HT1080 (cell line): ENCODE data around the gene SLC45A2. TPM values are rescaled to one million over a fixed set of nuclear protein-coding genes. Genes with fewer than 3 reads are reported as not detected.
"Not testable (repeated sequence)": the region's sequence is repeated elsewhere in the genome, so short reads cannot be mapped to it uniquely, and the experiment has no call there.

Source experiments
- DNase-seq: peaks from one replicate; pipeline ENCODE4 v3.0.0-alpha.2; 2015; ENCODE audit warnings: low read depth
- polyA plus RNA-seq, 2 experiments: library from polyadenylated mRNA; depleted of rRNA; stranded (reverse); fragments of >200 nt; gene quantifications; 2 replicates each; pipeline ENCODE4 v1.2.3, GENCODE V29; 2015
- total RNA-seq: library from RNA; depleted of rRNA; stranded (reverse); fragments of >200 nt; shearing (Covaris generic); gene quantifications from 2 replicates; pipeline ENCODE4 v1.2.3, GENCODE V29; 2014; rRNA removed

Gene SLC45A2, protein sequence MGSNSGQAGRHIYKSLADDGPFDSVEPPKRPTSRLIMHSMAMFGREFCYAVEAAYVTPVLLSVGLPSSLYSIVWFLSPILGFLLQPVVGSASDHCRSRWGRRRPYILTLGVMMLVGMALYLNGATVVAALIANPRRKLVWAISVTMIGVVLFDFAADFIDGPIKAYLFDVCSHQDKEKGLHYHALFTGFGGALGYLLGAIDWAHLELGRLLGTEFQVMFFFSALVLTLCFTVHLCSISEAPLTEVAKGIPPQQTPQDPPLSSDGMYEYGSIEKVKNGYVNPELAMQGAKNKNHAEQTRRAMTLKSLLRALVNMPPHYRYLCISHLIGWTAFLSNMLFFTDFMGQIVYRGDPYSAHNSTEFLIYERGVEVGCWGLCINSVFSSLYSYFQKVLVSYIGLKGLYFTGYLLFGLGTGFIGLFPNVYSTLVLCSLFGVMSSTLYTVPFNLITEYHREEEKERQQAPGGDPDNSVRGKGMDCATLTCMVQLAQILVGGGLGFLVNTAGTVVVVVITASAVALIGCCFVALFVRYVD
- total RNA-seq, result not detected in 2 replicates
- polyA plus RNA-seq (2015; cell fraction: cytosol; rRNA removed), result not detected in 2 replicates
- not detected in 2 replicates for polyA plus RNA-seq (2015; cell fraction: nucleus; rRNA removed)

DNA sequence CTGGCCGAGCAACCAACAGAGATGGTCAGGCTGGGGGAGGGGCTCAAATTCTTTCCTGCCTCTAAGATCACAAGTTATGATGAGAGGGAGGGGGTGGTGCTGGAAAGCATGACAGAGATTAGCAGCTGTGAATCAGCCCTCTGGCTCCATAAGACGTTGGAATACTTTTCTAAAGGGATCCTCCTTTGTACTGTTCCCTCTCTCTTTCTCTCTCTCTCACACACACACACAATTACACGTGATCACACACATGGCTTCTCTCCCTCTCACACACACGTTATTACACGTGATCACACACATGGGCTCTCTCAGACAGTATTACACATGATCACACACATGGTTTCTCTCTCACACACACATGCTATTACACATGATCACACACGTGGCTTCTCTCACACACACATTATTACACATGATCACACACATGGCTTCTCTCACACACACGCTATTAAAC is at the start of gene SLC45A2:
SLC45A2 (minus strand) TSS at position 23 of the 454 bp plus-strand sequence. CDS start 110 bp downstream, outside the sequence.
- no peak for DNase-seq

DNA sequence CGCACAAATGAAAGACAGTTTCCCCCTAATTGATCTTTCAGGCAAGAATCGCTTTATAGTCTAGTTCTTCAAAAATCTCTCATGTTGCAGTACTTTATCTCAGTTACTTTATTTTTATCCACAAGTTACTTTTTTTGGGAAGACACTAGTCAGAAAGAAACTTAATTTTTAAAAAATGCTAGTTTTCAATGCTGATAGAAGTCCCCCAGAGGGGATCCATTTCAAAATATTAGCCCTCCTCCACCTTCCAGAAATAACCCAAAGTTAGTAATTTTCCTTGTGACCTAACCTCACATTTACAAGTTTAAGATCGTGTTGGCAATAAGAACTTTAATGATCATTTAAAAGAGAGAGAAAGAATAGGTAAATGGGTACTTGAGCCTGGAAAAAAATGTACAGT is 47.5 kb upstream of the SLC45A2 start:
- no peak for DNase-seq

DNA sequence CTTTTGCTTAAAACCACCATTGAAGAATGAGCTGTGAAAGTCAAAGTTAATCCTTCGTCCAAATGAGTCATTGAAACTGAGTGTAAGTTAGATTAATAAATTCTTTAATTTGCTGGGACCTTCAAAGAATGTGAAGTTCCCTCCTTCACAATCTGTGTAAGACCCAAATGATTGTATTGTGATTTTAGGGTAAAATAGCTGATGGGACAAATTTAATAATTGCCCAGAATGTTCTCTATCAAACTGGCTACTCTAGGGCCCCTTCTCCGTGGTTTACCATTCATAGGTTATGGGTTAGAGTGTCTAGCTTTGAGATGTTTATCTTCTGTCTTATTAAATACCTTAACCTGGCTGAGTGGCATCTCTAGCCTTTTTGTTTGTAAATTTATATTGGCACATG is 46.6 kb upstream of the SLC45A2 start:
- DNase-seq, result no peak

DNA sequence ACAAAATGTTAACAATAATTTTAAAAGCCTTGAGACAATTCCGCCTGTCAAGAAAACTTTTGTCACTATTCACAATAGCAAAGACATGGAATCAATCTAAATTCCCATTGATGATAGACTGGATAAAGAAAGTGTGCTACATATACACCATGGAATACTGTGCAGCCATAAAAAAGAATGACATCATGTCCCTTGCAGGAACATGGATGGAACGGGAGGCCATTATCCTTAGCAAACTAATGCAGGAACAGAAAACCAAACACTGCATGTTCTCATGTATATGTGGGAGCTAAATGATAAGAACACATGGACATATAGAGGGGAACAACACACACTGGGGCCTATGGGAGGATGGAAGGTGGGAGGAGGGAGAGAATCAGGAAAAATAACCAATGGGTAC is 46.1 kb upstream of the SLC45A2 start:
- not testable (repeated sequence) for DNase-seq

DNA sequence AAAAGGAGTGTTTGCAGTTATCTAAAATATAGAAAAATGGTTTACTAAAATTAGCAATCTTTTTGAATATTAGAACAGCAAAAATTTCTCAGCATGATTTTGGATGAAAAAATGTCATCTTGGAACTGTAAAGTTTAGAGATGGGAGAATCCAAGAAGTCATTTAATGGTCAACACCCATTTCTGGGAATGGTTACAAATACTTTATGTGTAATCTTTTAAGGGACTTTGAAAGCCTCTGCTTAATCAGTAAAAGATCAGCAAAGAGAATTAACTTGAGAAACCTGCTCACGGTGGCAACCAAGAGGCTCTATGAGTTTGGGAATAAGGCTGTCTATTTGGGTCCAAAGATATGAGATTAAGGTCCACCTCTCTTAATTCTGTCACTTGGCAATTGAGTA is 45.6 kb upstream of the SLC45A2 start:
- DNase-seq, result no peak

DNA sequence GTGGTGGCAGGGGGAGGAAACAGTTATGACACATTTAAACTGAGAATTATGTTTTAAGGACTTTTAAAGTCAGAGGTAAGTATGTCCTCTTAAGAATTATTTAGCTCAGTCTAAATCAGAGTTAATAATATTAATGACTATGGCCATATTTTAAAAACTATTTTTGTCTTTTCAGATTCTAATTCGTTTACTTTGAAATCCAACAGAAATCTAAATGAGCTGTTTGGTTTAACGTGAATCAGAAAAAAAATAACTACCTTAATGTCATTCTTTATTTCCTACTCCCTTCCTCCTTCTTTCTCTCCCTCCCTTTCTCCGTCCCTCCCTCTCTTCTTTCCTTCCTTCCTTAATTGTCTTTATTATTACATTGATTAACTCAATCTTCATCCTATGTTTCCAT is 43.9 kb upstream of the SLC45A2 start:
- no peak for DNase-seq

DNA sequence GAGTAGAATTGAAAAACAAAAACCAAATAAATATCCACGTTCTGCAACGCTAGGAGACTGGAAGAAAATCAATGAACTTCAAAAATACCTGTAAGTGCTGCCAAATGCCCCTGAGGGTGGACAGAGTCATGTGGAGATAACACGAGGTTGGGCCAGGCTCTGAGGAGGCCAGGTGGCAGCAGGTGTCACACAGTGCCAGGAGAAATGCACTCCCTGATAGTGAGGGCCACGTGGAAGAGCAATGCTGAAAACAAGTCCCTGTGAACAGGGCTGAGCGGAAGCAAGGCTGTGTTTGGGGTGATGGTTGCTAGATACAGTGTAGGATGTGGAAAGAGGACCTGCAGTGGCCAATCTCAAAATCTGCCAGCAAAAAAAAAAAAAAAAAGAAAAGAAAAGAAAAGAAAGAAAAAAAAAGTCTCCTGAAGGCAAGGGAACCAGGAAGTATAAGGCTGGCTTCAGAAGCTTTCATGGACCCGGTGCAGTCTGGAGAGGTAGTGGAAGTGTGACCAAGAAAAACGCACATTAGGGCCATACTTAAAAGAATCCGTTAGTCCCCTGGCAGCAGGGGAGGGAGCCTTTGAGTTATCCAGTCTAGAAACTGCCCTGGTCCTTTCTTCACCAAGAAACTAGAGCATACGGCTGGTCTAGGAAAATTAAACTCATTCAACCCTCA is 41.7 kb upstream of the SLC45A2 start:
- DNase-seq, result no peak

DNA sequence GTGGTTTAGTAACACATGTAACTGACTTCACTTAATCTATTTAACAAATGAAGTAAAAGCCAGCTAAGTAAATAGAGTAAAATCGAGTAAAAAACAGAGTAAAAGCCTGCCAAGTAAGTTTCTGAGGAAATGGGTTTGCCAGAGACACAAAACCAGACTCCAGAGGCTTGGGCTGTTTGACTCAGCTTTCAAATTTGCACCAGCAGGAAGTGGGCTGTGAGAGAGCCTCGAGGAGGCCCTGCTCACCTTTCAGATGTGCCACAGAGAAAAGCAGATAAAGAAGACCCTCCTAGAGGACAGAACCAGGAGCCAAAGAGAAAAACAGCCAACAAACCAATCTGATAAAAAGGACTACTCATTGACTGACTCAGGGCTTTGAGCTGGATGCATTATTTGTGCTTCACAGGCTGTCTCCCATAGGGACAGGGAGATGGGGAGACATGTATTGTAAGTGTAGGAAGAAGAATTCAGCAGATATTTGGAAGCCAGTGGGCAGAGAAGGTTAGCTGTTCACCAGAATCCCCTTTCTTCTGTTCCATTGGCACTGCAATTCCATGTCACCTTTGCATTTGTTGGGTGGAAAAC is 37.7 kb upstream of the SLC45A2 start:
- DNase-seq, result peak; percentile 77

DNA sequence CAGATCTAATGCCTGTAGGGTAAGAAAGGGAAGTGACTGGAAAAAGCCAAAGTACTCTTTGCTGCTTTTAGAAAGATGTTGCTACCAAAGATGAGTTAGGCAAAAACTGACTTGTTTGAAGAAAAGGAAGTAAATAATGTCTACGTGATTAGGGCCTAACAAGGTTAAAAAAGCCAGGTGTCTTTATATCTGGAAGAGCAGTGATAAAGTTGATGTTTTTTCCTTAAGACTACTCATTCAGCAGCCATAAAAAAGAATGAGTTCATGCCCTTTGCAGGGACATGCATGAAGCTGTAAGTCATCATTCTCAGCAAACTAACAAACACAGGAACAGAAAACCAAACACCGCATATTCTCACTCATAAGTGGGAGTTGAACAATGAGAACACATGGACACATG is 36.8 kb upstream of the SLC45A2 start:
- no peak for DNase-seq

DNA sequence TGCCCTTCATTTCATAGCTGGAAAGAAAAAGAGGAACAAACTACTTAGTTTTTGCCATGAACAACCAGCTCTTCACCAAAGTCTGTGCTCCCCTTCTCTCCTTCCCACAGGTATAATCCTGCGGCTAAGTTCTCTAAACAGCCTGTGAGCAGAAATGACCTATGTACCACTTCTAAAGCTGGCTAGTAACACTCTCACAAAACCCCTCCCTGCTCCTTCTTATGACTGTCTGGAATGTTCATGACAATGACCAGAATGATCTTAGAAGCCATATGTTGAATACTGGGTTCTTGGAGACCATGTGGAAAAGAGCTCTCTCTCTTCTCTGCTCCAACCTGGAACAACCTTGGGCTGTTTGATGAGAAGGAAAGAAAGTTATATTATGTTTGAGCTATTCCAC is 36.2 kb upstream of the SLC45A2 start:
- no peak for DNase-seq

DNA sequence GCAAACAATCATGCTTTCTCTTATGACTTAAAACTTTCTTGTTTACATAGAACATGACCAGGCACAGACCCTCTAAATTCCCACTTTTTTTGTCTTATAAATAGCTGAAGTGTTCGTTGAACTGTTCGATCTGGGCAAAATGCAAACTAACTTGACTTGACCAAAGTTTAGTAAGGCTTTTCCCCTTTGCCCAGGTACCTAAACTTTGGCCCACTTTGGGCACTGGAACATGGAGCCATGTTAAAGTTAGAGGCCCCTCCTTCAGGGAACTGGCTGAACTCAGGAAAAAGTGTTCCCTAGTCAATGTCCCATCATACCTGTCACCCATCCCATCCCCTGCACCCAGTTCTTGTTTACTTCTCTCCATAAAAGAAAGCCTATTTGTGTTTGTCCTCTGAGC is 32.8 kb upstream of the SLC45A2 start:
- no peak for DNase-seq

DNA sequence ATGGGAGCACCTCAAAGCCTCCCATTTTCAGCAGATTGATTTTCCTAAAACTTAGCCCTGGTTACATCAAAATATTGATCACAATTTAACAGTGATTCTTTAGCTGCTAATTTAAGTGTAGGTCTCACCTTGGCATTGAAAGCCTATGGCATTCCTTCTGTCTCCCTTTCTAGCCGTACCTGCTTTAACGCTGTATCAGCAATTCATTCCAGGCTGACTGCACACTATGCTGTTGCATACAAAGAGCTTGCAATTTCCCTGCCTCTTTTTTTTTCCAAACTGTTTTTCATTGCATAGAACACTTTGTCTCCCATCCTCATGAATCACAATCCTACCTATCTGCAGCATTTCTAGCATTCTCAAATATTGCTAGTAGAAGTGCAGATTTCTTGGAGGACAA is 32.3 kb upstream of the SLC45A2 start:
- DNase-seq, result no peak

DNA sequence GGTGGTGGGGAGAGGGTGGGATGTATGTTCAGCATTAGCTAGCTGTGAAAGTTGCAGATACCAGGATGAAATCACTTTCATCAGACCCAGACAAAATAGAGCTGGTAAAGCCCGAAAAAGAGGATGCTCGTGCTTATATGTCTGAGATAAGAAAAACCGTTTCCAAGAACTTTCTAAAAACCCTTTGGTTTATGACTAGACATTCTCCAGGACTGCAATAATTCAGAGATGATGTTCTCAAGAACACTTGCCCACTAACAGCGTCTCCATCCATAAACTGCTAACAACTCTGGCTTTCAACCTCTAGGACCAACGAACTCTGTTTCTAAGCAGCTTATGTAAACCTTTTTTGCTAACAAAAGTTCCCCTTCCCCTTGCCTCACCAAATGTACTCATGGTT is 31.7 kb upstream of the SLC45A2 start:
- DNase-seq, result no peak

DNA sequence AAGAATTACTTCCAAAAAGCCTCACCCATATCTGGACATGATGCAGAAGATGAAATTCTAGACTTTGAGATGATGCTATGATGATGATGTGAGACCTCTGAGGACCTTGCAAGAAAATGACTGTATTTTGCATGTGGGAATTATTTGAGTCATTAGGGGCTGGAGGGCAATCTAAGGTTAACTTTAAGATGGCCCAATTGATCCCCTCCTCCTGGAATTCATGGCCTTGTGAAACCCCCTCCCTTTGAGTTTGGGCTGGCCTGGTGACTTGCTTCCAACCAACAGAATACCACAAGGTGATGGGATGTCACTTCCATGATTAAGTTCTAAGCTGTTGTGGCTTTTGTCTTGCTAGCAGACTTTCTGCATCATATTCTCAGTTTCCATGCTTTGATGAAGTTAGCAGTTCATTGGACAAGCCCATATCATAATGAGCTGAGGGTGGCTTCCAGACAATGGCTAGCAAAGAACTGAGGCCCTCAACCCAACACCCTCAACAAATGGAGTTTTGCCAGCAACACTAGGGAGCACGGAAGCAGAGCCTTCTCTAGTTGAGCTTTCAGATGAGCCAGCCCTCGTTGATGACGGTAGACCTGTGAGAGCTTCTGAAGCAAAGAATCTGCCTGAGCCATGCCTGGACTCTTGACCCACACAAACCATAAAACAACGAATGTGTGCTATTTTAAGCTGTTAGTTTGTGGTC is 30.8 kb upstream of the SLC45A2 start:
- no peak for DNase-seq

DNA sequence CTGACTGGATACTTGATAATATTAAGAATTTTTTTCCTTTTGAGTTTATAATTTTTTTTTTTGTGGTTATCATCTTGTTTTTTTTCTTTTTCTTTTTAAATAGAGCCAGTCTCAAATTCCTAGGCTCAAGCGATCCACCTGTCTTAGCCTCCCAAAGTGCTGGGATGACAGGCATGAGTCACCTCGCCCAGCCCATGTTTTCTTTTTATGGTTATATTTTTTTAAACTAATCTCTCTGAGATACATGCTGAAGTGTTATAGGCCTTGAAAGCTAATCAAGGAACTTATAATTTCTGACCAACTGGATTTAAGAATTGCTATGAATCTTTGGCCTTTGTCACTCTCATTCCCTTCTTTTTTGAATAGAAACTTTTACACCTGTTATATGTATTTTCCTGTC is 30.1 kb upstream of the SLC45A2 start:
- DNase-seq, result no peak

DNA sequence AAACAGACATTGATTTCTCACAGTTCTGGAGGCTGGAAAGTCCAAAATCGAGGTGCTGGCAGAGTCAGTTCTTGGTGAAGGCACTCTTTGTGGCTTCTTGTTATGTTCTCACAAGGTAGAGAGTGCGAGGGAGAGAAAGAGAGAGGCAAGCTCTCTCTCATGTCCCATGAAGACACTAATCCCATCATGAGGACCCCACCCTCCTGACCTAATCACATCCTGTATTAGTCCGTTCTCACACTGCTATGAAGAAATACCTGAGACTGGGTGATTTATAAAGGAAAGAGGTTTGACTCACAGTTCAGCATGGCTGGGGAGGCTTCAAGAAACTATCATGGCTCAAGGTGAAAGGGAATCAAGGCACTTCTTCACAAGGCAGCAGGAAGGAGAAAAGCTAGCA is 29.1 kb upstream of the SLC45A2 start:
- DNase-seq, result peak; percentile 10

DNA sequence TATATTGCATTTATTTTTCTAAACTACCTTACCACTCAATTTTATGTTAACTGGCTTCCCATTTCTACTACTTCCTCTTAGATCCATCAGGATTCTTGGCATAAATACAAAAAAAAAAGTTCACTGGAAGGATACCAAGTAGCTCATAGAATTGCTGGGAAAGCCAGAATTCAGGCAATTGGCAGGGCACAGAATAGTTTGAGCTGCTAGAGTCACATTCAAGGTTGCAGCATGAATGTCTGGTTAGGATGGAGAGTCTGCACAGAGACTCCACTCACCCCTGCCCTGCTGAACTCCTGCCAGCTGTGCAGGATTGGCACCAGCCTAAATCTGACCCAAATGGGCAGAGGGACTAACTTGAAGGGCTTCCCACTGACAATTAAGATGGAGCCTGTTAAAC is 28.3 kb upstream of the SLC45A2 start:
- DNase-seq, result peak; percentile 2

DNA sequence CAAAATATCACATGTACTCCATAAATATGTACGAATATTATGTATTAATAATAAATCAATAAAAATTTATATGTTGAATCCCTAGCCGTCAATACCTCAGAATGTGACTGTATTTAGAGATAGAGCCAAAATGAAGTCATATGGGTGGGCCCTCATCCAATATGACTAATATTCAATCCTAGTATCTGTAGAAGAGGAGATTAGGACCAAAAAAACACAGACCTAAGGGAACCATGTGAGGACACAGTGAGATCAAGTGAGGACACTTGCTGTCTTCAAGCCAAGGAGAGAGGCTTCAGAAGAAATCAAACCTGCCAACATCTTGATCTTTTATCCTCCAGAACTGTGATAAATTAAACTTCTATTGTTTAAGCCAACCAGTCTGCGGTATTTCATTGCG is 27.0 kb upstream of the SLC45A2 start:
- no peak for DNase-seq

DNA sequence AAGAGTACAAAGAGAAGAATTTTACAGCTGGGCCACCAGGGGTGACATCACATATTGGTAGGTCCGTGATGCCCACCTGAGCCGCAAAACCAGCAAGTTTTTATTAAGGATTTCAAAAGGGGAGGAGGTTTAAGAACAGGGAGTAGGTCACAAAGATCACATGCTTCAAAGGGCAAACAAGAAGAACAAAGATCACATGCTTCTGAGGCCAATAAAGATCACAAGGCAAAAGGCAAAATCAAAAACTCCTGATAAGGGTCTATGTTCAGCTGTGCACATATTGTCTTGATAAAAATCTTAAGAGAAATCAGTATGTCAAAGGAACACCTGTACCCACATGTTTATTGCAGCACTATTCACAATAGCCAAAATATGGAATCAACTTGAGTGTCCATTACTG is 25.7 kb upstream of the SLC45A2 start:
- DNase-seq, result not testable (repeated sequence)

DNA sequence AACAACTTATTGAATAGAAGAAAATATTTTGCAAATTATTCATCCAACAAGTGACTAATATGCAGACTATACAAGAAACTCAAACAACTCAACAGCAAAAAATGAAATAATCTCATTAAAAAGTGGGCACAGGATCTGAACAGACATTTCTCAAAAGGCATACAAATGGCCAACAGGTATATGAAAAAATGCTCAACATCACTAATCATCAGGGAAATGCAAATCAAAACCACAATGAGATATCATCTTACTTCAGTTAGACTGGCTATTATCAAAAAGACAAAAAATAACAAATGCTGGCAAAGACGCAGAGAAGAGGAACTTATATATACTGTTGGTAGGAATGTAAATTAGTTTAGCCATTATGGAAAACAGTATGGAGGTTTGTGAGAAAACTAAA is 25.1 kb upstream of the SLC45A2 start:
- DNase-seq, result no peak

DNA sequence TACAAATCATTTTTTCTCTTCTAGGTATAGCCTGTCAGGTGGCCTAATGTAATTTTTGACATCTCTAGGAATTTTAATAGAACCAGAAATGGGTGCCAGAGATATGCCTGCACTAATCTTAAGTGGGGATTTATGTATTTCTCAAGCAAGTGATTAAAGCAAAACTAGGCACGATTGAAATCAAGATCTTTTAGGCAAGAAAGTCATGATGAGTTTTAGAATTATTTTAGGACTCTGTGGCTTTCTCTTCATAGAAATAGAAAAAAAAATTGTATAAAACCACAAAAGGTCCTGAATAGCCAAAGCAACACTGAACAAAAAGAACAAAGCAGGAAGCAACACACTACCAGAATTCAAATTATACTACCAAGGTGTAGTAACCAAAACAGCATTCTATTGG is 24.3 kb upstream of the SLC45A2 start:
- no peak for DNase-seq
